NCI-H2227 (cell line): ENCODE measurements around the gene STXBP4.
"Not testable (repeated sequence)": the region's sequence is repeated elsewhere in the genome, so short reads cannot be mapped to it uniquely, and the experiment has no call there.

Experiments used
- DNase-seq: peaks from one replicate; lab custom pipeline; 2025; ENCODE audit not compliant: unreplicated experiment; lab: John Stamatoyannopoulos, UW

STXBP4 gene

DNA sequence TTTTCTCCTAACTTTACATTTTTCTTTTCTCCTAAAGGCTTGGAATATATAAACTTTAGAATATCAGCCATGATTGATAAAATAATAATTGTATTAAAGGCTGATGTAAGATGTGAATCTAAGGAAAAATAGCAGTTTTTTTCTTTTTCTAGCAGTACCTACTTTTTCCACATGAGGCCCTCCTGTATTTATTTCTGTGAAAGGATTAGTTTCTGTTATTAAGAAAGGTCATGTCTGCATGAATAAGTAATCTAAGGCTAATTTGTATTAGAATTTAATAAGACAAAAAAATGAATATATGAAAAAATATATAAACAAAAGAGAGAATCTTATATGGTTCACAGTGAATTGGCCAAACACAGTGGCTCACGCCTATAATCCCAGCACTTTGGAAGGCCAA lies 85.3 kb downstream of the STXBP4 start:
- no peak for DNase-seq

DNA sequence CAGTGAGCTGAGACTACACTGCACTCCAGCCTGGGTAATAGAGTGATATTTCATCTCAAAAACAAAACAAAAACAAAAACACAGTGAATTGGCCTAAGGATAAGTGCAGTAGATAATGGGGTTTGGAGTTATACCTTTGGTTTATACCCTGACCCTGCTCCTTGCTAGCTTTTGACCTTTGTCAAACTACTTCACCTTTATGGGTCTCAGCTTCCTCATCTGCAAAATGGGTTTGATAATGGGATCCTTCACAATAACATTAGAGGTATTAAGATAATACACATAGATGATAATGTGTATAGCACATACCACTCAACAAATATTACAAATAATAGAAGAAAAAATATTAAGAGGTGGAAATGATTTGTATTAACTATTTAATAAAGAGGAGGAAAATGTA lies 85.9 kb downstream of the STXBP4 start:
- no peak for DNase-seq

DNA sequence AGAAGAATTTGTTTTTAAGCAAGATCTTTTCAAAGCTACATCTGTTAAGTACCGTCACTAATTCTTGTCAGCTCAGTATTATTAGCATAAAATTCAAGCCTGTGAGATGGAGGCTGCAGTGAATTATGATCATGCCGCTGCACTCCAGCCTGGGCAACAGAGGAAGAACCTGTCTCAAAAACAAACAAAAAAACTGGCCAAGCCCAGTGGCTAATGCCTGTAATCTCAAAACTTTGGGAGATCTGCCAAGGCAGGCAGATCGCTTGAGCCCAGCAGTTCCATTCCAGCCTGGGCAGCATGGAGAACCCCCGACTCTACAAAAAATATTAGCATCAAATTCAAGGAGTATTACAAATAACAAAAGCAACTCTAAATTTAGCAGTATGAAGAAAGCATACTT lies 88.0 kb downstream of the STXBP4 start:
- no peak for DNase-seq

DNA sequence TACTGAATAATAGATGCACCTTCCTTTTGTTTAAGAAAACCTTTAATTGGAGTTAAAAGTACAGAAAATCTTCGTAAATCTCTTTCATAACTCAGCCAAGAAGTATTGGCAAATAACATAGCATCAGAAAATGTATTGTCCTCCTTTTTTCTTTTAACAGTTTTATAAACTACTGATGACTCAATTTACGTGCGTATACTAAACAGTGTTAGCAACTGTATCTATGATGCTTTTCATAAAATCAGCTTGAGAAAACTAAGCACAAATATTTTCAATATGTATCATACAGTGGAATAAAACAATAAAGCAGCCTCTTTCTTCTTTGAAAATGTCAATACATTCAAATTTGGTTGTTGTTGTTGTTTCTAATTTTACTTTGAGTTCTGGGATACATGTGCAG lies 88.6 kb downstream of the STXBP4 start:
- DNase-seq: no peak

DNA sequence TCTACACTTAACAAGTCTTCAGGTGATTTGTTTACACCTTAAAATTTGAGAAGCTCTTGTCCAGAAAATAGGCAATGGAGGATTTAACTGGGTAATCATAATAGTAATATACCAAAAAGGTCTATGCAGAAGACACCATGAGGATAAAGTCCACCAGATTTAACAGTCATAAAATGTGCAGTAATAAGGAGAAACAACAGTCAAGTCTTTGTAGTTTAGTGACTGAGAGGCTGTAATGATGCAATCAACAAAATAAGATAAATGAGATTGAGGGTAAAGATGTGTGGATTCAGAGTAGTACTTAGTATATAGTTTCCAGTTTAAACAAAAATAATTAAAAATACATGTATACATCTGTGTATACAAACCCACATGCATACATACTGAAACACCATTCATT lies 91.2 kb downstream of the STXBP4 start:
- DNase-seq: no peak

DNA sequence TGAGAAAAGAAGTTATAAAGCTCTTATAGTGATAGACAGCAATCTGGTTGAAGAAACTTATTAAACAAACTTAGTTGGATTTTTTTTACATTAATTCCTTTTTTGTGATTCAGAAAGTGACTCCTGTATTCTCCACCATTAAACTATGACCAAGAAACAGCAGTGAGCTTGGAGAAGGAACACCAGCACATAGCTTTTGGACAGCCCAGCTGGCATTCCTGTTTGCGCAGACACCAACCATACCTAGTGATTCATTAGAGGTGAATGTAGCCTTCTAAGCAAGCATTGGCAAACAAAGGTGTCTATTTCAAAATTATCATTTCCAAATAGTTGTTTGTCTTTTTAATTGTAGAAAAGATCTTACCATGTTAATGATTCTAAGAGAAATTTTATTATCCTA lies 94.4 kb downstream of the STXBP4 start:
- no peak for DNase-seq

DNA sequence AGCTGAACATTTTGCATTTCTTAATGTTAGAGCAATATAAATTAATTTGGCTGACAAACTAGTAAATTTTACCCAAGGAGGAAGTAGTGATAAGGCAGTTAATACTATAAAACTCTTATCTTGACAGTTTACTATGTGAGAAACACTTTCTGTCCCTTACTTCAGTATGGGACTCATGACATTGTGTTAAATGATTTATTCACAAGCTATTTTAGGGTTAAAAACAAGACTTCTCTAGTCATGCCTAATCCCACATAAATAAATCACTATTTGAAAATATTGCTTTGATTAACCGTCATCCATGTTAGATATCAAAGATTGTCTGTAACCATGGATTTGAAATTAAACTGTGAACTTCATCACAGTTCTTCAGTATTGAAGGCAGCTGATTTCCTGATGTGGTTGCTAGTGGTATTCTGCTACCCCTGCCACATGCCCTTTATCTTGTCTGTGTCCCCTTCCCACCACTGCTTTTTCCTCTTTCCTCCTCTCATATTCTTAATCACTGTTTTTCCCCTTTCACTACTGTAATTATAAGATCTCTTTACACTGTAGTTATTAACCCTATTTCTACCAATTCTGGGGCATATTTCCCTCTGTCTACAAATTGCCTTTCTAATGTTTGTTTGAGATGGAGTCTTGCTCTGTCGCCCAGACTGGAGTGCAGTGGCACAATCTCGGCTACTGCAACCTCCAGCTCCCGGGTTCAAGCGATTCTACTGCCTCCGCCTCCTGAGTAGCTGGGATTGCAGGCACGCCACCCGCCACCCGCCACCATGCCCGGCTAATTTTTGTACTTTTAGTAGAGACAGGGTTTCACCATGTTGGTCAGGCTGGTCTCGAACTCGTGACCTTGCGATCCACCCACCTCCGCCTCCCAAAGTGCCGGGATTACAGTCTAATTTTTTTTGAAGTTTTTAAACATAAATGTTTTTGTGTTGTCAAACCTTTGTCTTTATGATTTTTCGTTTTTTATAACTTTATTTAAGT lies 95.6 kb downstream of the STXBP4 start:
- no peak for DNase-seq

DNA sequence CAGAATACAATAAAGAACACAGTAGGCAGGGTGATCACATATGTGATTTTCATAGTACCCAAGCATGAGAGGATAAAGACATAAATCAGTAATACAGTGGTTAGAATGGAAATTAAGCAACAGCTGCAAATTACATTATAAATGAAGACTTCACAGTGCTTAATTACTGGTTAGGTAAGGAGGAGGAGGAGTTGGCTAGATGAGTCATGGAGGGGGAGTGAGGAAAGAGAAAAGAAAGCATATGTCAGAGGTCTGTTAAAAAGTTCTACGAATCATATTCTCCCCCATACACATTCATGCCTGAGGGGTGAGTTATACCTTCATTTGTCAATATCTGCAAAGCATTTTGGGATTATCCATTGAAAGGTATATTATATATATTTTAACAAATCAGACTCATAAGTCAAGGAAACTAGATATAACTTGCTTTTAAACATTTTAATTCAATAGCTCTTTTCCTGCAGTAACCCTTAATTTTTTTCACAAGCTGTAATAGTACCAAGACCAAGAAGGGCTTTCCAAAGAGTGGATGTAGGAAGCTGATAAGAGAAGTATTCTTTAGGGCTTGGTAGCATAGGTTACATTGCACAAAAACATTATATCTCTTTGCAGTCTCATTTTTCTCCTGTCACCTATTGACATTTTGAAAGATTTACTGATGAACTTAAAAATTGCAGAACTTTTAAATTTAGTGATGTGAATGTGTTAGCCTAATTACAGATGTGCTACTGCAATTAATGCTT lies 99.3 kb downstream of the STXBP4 start:
- no peak for DNase-seq

DNA sequence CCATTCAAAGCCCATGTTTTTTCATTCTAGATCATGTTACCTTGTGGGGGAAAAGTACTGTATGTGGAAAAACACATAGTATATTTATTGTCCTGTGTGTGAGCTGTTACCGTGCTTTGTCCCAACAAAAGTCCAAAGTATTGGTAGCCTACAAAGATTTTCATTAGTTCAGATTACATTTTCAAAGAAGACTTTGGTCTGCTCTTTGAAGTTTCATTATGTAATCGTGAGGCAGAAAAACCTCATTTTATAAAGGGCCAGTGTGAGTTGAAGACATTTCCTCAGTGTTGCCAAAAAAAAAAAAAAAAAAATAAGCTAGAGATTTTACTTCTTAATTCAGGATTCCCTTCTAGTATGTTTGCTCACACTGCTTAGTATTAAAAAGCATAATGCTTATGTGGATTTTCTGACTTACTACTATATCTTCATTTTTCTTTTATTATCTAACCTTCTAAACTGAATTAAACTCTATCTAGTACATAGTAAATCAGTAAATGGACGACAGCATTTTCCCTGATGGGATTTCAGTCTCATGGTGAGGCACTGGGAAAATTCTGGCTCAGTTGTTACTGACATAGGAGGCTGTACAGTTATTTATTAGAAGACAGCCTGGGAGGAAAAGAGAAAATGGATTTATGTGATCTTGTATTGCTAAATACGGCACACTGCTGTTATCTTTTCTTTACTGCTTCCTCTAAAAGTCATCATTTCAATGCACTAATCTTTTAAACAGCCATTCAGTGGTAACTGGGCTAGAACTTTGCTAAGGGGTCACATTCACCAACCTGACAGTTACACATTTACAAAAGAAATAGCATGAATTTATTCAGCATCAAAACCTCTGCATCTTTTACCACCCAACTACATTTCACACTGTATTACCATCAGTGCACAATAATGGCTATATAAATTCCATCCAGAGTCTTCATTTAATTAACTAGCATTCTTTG lies 100.6 kb downstream of the STXBP4 start:
- no peak for DNase-seq

DNA sequence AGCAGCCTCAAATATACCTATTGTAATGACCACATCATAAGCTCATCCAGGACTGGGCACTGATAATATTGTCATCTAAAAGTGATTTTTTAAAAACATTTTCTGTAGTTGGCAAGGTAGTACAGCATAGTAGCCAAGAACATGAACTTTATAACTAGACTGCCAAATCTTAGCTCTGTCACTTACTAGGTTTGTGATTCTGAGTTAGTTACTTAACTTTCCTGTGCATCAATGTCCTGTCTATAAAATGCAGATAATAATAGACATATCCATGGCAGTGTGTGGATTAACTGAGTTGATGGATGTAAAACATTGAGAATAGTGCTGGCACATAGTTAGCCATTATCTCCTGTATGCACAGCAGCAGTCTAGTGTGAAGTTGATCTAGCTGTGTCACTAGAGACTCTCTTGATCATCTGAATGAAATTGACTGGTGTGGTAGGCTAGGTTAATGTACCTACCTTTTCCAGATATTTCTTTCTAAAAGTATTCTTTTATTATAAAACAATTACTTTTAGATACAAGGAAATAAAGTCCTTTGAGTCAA lies 101.5 kb downstream of the STXBP4 start:
- DNase-seq: no peak

DNA sequence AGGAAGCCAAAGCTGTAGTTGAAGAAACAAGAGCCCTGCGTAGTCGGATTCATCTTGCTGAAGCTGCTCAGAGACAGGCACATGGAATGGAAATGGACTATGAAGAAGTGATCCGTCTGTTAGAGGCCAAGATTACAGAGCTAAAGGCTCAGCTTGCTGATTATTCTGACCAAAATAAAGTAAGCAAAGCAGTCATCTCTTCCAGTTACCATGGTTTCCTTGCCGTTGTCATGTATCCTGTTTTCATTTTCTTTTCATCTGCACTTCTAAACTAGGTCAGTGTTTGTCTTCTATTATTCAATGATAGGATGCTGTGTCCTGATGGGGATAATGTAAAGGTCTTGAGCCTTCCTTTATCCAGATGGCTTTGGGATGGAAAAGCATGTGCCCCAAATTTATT lies 104.3 kb downstream of the STXBP4 start:
- DNase-seq: no peak

DNA sequence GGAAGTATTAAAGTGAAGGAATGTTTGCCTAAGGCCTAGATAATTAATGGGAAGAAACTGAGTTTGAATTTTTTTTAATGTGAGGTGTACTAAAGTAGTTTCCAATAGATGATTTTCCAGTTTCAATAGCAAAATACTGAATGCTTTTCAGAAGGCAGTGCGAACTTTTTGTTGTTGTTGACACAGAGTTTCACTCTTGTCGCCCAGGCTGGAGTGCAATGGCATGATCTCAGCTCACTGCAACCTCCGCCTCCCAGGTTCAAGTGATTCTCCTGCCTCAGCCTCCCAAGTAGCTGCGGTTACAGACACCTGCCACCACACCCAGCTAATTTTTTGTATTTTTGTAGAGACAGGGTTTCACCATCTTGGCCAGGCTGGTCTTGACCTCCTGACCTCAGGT lies 104.9 kb downstream of the STXBP4 start:
- DNase-seq: not testable (repeated sequence)

DNA sequence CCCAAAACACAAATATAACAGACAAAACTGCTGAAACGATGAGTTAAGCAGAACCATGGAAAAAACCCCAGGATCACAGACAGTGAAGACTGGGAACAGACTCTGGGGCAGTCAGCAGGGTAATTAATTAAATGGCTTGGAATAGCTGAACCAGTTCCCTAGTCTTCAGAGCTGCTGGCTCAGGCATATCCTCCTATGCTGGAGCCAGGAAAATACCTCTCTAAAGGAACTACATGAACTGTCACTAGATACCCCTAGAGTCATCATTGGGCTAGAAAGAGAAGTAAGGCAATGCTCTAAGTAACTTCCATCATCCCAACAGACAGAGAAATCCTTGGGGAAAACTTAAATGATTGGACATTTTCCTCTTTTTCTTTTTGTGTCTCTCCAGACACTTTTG lies 113.0 kb downstream of the STXBP4 start:
- no peak for DNase-seq

DNA sequence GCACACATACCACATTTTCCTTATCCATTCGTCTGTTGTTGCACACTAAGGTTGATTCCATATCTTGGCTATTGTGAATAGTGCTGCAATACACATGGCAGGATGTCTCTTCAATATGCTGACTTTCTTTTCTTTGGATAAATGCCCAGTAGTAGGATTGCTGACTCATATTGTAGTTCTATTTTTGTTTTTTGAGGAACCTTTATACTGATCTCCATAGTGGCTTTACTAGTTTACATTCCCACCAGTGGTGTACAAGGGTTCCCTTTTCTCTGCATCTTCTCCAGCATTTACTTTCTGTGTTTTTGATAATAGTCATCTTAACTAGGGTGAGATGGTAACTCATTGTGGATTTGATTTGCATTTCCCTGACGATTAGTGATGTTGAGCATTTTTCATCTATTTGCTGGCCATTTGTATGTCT lies 118.1 kb downstream of the STXBP4 start:
- DNase-seq: no peak

DNA sequence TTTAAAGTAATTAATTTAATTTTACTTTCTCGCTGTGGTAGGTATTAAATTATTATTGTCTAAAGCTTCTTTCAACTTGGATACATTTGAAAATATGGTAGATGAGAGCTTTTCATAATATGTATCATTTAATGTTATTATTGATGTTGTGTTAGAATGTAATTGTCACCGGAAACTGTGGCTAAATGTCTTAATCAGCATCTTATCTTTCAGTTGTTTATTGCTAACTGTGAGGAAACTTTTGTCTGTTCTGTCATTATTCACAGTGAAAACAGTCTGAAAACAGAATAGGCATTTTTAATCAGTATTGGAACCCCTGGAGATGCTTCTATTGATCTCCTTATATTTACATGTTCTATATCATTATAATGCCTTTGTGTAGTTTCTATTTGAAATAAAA lies 120.7 kb downstream of the STXBP4 start:
- no peak for DNase-seq

DNA sequence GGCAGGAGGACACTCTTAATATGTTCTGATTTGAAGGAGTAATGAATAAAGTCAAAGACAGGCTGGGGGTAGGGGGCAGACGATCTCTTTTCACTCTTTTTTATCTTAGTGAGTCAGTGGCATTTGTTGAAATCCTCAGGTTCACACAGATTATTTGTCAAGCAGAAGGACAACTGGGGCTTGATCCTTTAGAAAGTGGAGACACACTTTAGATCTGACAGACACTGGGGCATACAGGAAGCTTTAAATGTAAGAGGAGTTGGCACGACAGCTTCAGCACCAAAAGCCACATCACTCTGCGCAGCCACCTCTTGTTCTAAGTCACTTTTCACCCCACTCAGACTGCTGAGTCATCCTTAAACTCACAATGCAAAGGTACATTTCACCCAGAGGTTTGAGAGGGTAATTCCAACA lies 121.5 kb downstream of the STXBP4 start:
- peak; percentile 25 for DNase-seq

DNA sequence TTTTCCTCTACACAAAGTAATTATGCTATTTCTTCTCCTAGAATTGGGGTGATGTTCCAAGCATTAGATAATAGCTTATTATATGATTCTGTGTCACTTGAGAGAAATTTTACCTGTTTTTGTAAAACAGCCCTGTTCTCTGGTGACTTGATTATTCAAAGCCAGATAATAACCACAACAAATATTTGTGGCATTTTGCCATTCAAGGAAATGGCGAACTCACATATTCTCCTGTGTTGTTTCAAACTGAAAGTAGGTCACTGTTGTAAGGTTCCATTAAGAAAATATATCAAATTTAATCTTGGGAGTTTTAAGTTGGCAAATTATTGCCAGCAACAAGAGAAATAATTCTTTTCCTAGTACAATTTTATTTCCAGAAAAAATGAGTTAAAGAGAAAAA lies 124.8 kb downstream of the STXBP4 start:
- DNase-seq: no peak

DNA sequence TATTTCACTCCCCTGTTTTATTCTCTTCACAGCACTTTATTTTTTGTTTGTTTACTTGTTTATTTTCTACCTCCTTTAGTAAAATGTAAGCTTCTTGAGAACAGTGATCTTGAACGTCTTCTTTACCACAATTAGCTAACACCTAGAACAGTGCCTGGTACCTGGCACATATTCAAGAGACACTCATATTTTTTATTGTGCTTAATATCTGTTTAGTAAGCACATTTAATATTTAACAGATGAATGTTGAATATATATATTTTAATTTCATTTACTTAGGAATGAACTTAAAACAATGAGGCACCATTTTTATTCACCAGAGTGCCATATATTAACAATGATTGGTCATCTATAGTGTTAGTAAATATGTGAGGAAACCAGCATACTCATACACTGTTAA lies 130.2 kb downstream of the STXBP4 start:
- no peak for DNase-seq

DNA sequence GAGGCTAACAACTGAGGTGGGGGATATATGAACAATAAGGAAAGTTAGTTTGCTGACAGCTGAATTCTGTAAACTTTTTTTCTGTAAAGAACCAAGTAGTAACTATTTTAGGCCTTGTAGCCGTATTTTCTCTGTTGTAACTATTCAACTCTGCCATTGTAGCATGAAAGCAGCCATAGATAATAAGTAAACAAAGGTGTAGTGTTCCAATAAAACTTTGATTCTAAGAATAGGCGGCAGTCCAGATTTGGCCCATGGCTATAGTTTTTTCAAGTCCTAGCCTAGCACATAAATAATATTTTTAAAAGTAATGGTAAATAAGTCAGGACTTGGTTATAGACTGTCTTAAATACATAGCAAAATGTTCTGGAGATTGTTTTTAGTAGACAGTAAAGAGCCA lies 142.0 kb downstream of the STXBP4 start:
- no peak for DNase-seq

DNA sequence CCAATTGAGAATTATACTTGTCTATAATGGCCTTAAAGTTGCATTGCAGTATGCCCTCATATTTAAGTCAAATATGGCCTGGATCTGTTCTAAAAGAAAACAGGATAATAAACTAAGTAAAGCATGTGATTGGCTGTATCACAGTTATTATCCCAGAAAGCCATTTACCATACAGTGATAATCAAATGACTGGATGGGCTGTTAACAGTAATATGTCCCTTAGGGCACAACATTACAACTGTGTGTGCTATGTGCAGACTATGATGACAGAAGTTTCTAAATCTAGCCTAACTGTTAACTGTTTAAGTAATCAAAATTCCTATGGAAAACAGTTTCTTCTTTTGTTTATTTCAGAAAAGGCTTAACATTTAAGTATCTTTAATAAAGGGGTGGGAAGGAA lies 145.7 kb downstream of the STXBP4 start:
- no peak for DNase-seq

DNA sequence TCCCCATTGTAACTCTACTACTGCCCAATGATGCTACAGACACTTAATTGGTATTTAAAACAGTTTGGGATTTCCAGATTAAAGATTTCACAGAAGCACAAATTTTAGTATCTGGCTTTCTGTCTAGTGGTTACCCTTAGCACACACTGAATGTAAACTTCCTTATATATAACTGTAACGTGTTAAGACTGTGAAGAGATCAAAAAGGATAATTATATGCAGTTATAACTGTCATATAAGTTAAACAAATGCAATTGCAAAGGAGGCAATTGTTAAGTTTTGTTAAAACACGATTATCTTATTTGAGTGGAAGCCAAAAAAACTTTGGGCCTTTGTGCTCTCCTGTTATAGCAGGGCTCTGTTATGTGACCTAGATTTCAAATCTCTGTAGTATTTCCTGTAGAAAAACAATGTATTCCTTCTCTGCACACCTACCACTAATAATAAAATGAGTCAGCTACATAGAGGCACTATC lies 147.9 kb downstream of the STXBP4 start:
- DNase-seq: no peak
